Measurements from ENCODE around the gene TBX10.
A peak's percentile ranks its signal among the peaks of the same experiment; 100 is the strongest.

The TBX10 gene

DNA sequence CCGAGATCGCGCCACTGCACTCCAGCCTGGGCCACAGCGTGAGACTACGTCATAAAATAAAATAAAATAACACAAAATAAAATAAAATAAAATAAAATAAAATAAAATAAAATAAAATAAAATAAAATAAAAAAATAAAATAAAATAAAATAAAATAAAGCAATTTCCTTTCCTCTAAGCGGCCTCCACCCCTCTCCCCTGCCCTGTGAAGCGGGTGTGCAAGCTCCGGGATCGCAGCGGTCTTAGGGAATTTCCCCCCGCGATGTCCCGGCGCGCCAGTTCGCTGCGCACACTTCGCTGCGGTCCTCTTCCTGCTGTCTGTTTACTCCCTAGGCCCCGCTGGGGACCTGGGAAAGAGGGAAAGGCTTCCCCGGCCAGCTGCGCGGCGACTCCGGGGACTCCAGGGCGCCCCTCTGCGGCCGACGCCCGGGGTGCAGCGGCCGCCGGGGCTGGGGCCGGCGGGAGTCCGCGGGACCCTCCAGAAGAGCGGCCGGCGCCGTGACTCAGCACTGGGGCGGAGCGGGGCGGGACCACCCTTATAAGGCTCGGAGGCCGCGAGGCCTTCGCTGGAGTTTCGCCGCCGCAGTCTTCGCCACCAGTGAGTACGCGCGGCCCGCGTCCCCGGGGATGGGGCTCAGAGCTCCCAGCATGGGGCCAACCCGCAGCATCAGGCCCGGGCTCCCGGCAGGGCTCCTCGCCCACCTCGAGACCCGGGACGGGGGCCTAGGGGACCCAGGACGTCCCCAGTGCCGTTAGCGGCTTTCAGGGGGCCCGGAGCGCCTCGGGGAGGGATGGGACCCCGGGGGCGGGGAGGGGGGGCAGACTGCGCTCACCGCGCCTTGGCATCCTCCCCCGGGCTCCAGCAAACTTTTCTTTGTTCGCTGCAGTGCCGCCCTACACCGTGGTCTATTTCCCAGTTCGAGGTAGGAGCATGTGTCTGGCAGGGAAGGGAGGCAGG lies 56.0 kb downstream of the TBX10 start, which contains the start of gene GSTP1:
GSTP1 (plus strand) TSS at position 566 of the 958 bp plus-strand sequence; CDS start at position 598, 32 bp downstream.
- H3K4me1 Mint-ChIP-seq = peaks cover 32% of the 10 kb centered on the region
- peaks cover 41% of the 10 kb centered on the region for H3K27me3 Mint-ChIP-seq (ENCODE audit: low read depth)
- H3K9me3 Mint-ChIP-seq = no peaks in the 10 kb centered on the region
- peak within 1 kb of the TSS; percentile 88 to 95 (median 94) for H3K27ac Mint-ChIP-seq
- H3K36me3 Mint-ChIP-seq (ENCODE audit: low read depth) = peaks cover 31% of the 10 kb centered on the region
- TF ChIP-seq, protein P1, sequence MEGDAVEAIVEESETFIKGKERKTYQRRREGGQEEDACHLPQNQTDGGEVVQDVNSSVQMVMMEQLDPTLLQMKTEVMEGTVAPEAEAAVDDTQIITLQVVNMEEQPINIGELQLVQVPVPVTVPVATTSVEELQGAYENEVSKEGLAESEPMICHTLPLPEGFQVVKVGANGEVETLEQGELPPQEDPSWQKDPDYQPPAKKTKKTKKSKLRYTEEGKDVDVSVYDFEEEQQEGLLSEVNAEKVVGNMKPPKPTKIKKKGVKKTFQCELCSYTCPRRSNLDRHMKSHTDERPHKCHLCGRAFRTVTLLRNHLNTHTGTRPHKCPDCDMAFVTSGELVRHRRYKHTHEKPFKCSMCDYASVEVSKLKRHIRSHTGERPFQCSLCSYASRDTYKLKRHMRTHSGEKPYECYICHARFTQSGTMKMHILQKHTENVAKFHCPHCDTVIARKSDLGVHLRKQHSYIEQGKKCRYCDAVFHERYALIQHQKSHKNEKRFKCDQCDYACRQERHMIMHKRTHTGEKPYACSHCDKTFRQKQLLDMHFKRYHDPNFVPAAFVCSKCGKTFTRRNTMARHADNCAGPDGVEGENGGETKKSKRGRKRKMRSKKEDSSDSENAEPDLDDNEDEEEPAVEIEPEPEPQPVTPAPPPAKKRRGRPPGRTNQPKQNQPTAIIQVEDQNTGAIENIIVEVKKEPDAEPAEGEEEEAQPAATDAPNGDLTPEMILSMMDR (IDR thresholded peaks at IDR 0.05; ENCODE audit: unreplicated experiment in 3 of 3) = peak; percentile 93 to 95 (median 94)
- peak within 1 kb of the TSS; percentile 92 to 97 (median 94) for H3K4me3 Mint-ChIP-seq

DNA sequence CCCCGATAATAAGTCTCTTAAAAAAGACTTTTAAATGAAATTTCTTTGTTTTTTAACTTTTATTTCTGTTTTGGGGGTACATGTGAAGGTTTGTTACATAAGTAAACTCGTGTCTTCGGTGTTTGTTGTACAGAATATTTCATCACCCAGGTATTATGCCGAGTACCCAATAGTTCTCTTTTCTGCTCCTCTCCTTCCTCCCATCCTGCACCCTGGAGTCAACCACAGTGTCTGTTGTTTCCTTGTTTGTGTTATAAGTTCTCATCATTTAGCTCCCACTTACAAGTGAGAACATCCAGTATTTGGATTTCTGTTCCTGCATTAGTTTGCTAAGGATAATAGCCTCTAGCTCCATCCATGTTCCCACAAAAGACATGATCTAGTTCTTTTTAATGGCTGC lies 57.6 kb downstream of the TBX10 start:
- no peaks in the 10 kb centered on the region for H3K9me3 Mint-ChIP-seq
- H3K4me3 Mint-ChIP-seq = peak overlapping the region; percentile 81 to 87 (median 84)
- H3K27me3 Mint-ChIP-seq (ENCODE audit: low read depth) = peaks cover 46% of the 10 kb centered on the region

DNA sequence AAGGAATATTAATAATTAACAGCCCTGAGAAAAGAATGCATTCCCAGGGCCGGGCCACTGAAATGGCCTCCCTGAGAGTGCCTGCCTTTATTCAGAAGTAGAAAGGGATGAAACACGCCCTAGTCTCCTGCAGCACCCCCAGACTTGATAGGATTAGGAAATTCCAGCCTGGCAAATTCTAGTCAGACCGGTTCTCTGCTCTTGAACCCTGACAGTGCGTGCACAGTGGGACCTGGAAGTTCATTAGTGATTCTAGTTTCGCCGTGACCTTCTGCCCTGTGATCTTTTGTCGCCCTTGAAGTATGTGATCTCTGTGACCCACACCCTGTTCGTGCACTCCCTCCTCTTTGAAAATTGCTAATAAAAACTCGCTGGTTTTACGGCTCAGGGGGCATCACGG lies 58.1 kb downstream of the TBX10 start:
- Mint-ChIP-seq H3K27ac (peak overlapping the region; percentile 84 to 95 (median 88)), H3K4me3 (peak overlapping the region; percentile 63 to 68 (median 64)), H3K4me1 (peaks cover 32% of the 10 kb centered on the region)

More for the DNA sequence above, 57.6 kb downstream of the TBX10 start:
- peak overlapping the region; percentile 84 to 95 (median 88) for H3K27ac Mint-ChIP-seq
- peaks cover 21% of the 10 kb centered on the region for H3K36me3 Mint-ChIP-seq (ENCODE audit: low read depth)
- TF ChIP-seq, protein P1 (IDR thresholded peaks at IDR 0.05; ENCODE audit: unreplicated experiment in 3 of 3) = no peak
- H3K4me1 Mint-ChIP-seq = peaks cover 32% of the 10 kb centered on the region

More for the DNA sequence above, 58.1 kb downstream of the TBX10 start:
- TF ChIP-seq, protein P1 (IDR thresholded peaks at IDR 0.05; ENCODE audit: unreplicated experiment in 3 of 3) = no peak
- peaks cover 15% of the 10 kb centered on the region for H3K36me3 Mint-ChIP-seq (ENCODE audit: low read depth)
- no peaks in the 10 kb centered on the region for H3K9me3 Mint-ChIP-seq
- H3K27me3 Mint-ChIP-seq (ENCODE audit: low read depth) = peaks cover 50% of the 10 kb centered on the region
